H1 (cell line): ENCODE results near the gene SRP9. TPM values are rescaled to one million over a fixed set of nuclear protein-coding genes. Genes with fewer than 3 reads are reported as not detected.

Experiments used
- ASH2L ChIP-seq: fragments of 200-600, 300-600 bp; sonication (generic); IDR thresholded peaks from one replicate; pipeline ENCODE4 v1.7.1; 2017; ENCODE audit warnings: low read length
- CHD7 ChIP-seq: fragments of 300-600 bp; sonication (generic); IDR thresholded peaks from 2 replicates; pipeline ENCODE4 v1.7.1; 2012; ENCODE audit warnings: low read length, moderate library complexity, mild to moderate bottlenecking, inconsistent platforms; ENCODE audit not compliant: insufficient replicate concordance
- HDAC2 ChIP-seq, 2 experiments: fragments of 300-600 bp in 1 of 2; sonication (generic) in 1 of 2; IDR thresholded peaks; 2 replicates each; pipeline ENCODE4 v1.6.1; 2011 to 2012; ENCODE audit warnings: low read depth in 2 of 2, low read length in 2 of 2, mild to moderate bottlenecking in 2 of 2, moderate library complexity in 2 of 2, borderline replicate concordance in 1 of 2, inconsistent platforms in 1 of 2
- KDM4A ChIP-seq: IDR thresholded peaks from one replicate; pipeline ENCODE4 v1.7.1; 2012; ENCODE audit warnings: low read depth, mild to moderate bottlenecking, moderate library complexity, low read length, inconsistent platforms; ENCODE audit not compliant: severe bottlenecking
- KDM5A ChIP-seq: fragments of 200-600 bp; IDR thresholded peaks from 2 replicates; pipeline ENCODE4 v1.7.1; 2012; ENCODE audit warnings: mild to moderate bottlenecking, low read length, inconsistent platforms, mixed read lengths
- PHF8 ChIP-seq: fragments of 200-600 bp; sonication (generic); conservative IDR thresholded peaks from 2 replicates; pipeline ENCODE4 v1.7.1; 2012; ENCODE audit warnings: low read depth, mild to moderate bottlenecking, inconsistent platforms, low read length, moderate library complexity
- RNF2 ChIP-seq: fragments of 200-900, 300-1000 bp; sonication (generic); IDR thresholded peaks from 2 replicates; pipeline ENCODE4 v1.7.1; 2016; ENCODE audit warnings: borderline replicate concordance, low read depth, mild to moderate bottlenecking, antibody characterized with exemption, low read length; ENCODE audit not compliant: poor library complexity, severe bottlenecking; ENCODE audit errors: missing control alignments
- SIN3A ChIP-seq, 2 experiments: IDR thresholded peaks in 1 of 2; conservative IDR thresholded peaks in 1 of 2; 2 replicates each; pipeline ENCODE4 v1.6.1; 2011 to 2012; ENCODE audit warnings: low read length in 2 of 2, improper control_type of control experiment in 1 of 2, low read depth in 1 of 2, mild to moderate bottlenecking in 1 of 2
- SP1 ChIP-seq: IDR thresholded peaks from 2 replicates; pipeline ENCODE4 v1.6.1; 2011; ENCODE audit warnings: low read depth, low read length
- TBP ChIP-seq: IDR thresholded peaks from 2 replicates; pipeline ENCODE4 v1.6.1; 2011; ENCODE audit warnings: low read depth, low read length, improper control_type of control experiment
- polyA plus RNA-seq, 7 experiments: library from polyadenylated mRNA; depleted of rRNA in 3 of 7; stranded (reverse) in 5 of 7; unstranded in 2 of 7; fragments of >200 nt in 5 of 7; fragments of 200-250 nt in 2 of 7; gene quantifications; 1 replicate in 5 of 7; 2 replicates in 1 of 7; 4 replicates in 1 of 7; pipeline versions ENCODE4 v1.2.1 to v1.2.3, GENCODE V29; 2011 to 2013; ENCODE audit warnings: missing spikeins in 2 of 7, mixed read lengths in 2 of 7
- total RNA-seq: library from RNA; stranded (reverse); fragmentation: NEBNext Ultra II Directional; extraction: Animal tissue kit (Norgen Biotek cat#: 25700); gene quantifications from 2 replicates; pipeline ENCODE4 v1.2.1, GENCODE V29; 2021

The SRP9 gene
- total and polyA plus RNA-seq, 2 of the 8 experiments (the other 6 are each of a cell fraction or from before 2014, with no cell fraction given), result 446 to 572 TPM

DNA sequence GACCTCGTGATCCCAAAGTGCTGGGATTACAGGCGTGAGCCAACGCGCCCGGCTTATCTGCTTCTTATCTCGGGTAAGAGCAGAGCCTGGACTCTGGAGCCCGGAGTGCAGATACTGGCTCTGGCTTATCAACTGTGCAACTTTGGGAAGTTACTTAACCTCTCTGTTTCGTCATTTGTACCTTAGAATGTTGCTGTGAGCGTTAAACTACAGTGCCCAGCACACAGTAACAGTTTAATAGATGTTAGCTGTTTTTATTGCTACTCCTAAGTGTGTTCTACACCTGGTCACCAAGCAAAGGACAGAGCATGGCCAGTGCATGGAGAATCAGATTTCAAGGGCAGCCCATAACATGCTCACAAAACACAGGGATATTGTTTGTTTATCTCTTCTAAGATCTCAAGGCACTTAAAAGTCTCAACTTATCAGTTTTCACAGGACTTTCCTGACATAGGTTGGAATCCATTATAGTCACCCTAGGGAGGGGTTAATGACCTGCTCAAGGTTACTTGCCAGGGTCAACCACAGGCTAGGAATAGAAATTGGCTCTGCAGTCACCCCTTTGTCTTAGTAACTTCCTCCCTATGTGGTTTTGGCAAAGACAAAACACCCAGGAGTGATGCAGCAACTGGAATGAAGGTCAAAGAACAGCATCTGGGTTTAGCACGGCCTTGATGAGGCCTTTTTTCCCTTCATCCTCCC is 22.5 kb upstream of the SRP9 start (continued):
- TF ChIP-seq CHD7 (no peak), KDM4A (no peak), SIN3A (conservative IDR thresholded peaks at IDR 0.05 in 1 of 2, IDR thresholded peaks at IDR 0.05 in 1 of 2; ENCODE audit: low read depth in 1 of 2, low read length in 2 of 2) (no peak), ASH2L (no peak), HDAC2 (IDR thresholded peaks at IDR 0.05; ENCODE audit: borderline replicate concordance in 1 of 2, low read depth in 2 of 2, low read length in 2 of 2) (no peak), KDM5A (no peak), TBP (no peak), PHF8 (no peak), SP1 (no peak), RNF2 (no peak)
